ENCODE measurements around the gene MTF2. TPM values are rescaled to one million over a fixed set of nuclear protein-coding genes. Genes with fewer than 3 reads are reported as not detected.
"Not testable (repeated sequence)": the region's sequence is repeated elsewhere in the genome, so short reads cannot be mapped to it uniquely, and the experiment has no call there.

The MTF2 gene
- total RNA-seq, 1 donor from 2014 or later = 49.4 TPM

DNA sequence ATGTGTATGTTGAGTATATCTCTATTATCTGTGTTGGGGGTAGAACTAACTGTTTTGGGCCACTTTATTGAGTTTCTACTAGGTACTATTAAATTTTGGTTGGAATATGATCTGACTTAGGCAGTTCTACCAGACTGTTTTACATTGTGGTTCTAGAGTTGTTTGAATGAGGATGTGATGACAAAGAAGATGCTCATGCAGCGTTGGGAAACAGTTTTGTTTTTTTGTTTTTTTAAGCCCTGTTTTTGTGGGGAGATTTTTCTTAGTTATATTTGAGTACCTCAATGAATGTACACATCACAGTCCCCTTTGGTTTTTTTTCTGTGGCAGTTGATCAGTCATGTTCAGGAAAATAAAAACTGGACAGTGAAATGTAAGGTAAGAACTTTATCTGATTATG lies 61.0 kb downstream of the MTF2 start:
- no peak for DNase-seq (ENCODE audit: low spot score)

DNA sequence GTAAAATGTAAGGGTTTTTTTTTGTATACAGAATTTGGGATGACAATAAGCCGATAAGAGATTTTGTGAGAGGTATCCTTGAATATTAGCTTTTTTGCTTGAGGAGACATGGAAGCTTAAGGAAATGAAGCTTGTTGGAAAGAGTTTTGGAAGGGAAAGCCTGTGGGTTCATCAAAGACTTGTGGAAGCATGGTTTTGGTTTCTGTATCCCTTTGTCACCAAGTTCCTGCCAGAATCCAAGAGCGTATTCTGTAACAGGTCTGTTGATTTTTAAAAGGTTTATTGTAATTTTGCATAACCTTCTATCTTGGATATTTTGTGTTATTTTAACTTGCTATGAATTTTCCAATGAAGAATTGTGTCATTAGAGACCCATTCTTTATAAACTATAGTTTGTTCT lies 63.1 kb downstream of the MTF2 start:
- no peak for DNase-seq (ENCODE audit: low spot score)

DNA sequence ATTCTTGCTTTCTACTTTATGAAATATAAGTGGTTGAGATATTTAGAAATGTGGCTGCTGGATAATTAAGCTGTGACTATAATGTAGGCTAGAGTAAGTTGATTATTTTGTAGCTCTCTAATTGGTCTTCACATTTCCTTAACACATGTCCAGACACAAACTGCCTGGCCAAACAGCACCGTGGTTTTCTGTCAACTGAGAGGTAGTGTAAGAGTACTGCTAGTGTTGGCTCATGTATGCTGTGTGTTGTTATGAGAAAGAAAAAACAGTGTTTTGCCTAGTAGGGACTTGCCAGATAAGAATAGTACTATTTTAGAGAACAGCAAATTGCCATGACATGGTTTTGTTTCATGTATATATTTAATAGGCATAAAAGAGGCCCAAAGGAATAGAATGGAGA lies 64.1 kb downstream of the MTF2 start:
- DNase-seq (ENCODE audit: low spot score) = no peak

DNA sequence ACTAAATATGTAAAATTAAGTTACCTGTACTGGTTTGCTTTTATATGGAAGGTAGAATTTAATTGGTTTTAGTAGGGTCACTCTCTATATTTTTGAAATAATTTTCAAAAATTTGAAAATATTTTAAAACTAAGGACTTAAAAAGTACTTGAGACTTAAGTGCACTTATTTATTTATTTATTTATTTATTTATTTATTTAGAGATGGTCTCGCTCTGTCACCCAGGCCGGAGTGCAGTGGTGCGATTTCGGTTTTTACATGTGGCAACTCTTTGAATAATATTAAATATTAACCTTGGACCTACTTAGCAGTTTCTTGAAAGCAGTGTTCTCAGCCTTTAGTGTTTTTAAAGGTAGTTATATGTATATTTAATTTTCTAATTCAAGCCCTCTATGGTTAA lies 64.7 kb downstream of the MTF2 start:
- DNase-seq (ENCODE audit: low spot score) = no peak

DNA sequence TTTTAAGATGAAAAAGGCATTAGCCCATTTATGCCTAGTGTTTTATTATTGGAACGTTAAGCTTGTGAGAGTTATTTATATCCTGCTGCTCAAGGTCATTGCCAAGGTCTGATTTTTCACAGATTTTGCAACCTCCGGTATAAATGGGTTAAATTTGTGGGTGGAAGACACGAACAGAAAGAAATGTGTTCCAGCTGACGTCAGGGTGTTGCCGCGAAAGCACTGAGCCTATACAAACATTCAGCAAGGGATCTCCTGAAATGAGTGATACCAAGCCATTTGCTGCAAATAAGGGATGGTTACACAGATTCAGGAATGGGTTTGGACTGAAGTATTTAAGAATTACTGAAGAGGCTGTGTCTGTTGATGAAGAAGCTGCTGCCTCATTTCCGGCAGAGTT lies 68.9 kb downstream of the MTF2 start:
- no peak for DNase-seq (ENCODE audit: low spot score)

DNA sequence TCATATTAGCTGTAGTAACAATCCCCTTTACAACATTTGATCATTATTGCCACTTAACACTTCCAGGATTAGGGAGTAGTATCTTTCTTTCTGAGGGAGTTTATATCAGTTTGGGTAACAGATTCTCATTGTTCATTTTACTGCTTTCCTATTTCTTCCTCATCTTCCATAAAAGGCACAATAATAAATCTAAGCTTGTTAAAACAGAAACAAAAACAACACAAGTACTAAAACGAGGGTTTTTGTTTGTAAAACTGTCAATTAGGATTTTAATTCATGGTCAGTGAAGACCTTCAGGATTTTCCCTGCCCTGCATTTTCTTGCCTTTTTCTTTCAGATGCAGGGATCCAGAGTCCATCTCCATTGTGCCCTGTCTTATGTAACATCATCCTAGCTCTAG lies 71.6 kb downstream of the MTF2 start:
- DNase-seq (ENCODE audit: low spot score) = no peak

DNA sequence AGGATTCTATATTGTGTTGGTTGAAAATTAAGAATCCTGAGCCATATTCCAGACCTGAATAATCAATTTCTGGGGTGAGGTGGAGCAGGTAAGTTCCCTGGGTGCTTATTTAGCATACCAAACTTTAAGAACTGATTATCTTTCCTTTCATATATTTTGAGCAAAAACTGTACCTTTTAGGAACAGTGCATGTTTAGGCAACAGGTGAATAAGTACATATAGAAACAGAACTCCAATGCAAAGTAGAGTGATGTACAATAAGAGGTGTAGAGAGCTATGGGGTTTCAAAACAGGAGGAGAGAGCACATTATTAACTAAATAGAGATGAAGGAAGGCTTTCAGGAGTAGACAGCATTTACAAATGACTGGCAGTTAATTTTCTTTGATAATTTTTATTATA lies 72.4 kb downstream of the MTF2 start:
- no peak for DNase-seq (ENCODE audit: low spot score)

DNA sequence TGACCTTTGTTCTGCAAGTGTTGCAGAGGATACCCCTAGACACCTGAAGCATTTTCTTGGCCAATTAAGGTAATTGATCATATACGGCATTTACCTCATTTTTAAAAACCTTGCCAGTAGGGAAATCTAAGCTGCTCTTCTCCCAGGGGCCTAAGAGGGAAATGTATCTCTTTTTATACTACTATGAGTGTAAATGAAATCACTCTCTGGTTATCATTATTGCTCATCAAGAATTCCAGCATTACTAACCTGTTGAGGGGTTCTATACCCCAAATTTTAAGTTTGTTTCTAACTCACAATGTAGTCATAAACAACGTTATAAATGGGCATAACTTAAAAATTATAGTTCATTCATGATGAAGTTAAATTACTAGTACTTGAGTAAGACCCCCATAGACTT lies 73.8 kb downstream of the MTF2 start:
- DNase-seq (ENCODE audit: low spot score) = no peak

DNA sequence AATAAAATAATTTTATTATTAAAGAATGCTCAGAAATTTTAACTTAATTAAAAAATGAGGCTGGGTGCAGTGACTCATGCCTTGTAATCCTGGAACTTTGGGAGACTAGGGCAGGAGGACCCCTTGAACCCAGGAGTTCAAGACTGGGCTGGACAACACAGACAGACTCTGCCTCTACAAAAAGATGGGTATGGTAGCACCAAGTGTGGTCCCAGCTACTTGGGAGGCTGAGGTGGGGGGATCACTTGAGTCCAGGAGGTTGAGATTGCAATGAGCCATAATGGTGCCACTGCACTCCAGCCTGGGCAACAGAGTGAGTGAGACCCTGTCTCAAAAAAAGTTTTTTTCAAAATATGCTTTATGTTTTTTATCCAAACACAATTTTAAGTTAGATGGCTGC lies 75.8 kb downstream of the MTF2 start:
- DNase-seq (ENCODE audit: low spot score) = no peak

DNA sequence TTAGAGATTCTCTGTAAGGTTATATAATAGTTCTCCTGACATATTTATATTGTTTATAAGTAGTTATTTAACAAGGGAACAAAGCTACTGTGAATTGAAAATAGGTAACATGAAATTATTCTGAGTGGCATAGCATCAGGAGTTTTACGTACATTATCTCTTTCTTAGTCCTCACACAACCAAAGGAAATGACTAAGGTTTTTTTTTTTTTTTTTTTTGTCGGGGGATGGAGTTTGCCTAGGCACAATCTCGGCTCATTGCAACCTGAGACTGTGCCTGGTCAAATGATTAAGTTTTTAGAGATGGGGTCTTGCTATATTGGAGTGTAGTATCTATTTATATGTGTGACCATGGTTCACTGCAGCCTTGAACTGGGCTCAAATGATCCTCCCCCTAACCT lies 76.3 kb downstream of the MTF2 start:
- DNase-seq (ENCODE audit: low spot score) = no peak

DNA sequence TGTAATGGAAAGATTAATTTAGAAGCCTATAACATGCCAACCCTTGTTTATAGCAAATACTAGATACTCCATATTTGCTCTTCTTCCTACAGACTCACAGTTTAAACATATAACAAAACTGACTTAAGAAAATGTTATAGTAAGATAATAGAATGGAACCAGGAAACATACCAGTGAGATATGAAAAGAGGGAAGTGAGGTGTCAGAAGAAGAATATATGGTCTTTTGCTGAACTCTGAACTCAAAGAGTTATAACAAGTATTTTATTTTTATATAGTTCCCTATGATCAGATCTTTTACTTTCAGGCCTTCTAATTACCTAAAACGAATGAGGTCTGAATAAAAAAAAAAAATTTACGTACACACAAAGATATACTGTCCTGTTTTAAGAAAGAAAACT lies 80.3 kb downstream of the MTF2 start:
- DNase-seq (ENCODE audit: low spot score) = no peak

DNA sequence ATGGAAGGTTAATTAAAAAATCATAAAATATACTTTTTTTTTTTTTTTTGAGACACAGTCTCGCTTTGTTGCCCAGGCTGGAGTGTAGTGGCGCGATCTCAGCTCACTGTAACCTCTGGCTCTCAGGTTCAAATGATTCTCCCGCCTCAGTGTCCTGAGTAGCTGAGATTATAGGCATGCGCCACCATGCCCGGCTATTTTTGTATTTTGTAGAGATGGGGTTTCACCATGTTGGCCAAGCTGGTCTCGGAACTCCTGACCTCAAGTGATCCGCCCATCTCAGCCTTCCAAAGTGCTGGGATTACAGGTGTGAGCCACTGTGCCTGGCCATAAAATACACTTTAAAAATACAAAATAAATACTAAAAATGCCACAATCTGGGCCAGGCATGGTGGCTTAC lies 84.2 kb downstream of the MTF2 start:
- not testable (repeated sequence) for DNase-seq (ENCODE audit: low spot score)

DNA sequence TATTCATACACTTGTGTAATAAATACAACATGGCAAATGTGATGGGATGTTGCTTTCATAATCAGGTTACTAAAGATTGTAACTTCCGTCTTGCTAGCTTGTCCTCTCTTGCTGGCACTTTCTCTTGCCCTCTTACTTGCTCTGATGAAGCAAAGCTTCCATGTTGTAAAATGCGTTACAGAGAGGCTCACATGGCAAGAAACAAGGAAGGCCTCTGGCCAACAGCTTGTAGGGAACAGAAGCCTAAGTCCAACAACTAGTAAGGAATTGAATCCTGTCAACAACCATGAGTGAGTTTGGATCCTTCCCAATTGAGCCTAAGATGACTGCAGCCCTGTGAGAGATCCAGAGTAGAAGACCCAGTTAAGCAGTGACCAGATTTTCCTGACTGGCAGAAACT lies 85.7 kb downstream of the MTF2 start:
- no peak for DNase-seq (ENCODE audit: low spot score)

DNA sequence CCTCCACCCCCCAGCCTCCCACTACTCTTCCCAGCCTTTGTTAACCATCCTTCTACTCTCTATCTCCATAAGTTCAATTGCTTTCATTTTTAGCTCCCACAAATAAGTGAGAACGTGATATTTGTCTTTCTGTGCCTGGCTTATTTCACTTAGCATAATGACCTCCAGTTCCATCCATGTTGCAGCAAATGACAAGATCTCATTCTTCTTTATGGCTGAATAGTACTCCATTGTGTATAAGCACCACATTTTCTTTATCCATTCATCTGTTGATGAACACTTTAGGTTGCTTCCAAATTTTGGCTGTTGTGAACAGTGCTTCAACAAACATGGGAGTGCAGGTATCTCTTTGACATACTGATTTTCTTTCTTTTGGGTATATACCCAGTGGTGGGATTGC lies 86.8 kb downstream of the MTF2 start:
- DNase-seq (ENCODE audit: low spot score) = not testable (repeated sequence)

DNA sequence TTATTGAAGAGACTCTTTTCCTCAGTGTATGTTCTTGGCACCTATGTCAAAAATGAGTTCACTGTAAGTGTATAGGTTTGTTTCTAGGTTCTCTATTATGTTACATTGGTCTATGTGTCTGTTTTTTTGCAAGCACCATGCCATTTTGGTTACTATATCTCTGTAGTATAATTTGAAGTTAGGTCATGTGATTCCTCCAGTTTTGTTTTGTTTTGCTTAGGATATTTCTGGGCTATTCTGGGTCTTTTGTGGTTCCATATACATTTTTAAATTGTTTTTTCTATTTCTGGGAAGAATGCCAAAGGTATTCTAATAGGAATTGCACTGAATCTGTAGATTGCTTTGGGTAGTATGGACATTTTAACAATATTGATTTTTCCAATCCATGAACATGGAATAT lies 87.9 kb downstream of the MTF2 start:
- DNase-seq (ENCODE audit: low spot score) = no peak

DNA sequence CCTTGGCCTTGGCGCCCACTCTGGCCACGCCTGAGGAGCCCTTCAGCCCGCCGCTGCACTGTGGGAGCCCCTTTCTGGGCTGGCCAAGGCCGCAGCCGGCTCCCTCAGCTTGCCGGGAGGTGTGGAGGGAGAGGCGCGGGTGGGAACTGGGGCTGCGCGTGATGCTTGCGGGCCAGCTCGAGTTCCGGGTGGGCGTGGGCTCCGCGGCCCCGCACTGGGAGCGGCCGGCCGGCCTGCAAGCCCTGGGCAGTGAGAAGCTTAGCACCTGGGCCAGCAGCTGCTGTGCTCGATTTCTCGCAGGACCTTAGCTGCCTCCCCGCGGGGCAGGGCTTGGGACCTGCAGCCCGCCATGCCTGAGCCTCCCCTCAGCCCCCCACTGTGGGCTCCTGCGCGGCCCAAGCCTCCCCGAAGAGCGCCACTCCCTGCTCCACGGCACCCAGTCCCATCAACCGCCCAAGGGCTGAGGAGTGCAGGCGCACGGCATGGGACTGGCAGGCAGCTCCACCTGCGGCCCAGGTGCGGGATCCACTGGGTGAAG lies 91.1 kb downstream of the MTF2 start:
- DNase-seq (ENCODE audit: low spot score) = not testable (repeated sequence)

DNA sequence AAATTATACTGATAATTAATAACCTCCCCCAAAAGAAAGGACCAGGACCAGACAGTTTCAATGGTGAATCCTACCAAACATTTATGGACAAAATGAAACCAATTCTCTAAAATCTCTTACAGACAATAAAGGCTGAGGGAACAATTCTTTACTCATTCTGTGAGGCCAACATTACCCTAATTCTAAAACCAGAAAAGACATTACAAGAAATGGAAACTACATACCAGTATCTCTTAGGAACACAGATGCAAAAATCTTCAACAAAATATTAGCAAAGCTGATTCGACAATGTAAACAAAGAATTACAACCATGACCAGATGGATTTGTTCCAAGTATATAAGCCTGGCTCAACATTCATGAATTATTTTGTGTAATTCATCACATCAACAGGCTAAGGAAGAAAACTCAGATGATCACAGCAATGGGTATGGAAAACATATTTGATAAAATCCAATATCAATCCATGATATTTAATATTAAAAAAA lies 92.5 kb downstream of the MTF2 start:
- no peak for DNase-seq (ENCODE audit: low spot score)

DNA sequence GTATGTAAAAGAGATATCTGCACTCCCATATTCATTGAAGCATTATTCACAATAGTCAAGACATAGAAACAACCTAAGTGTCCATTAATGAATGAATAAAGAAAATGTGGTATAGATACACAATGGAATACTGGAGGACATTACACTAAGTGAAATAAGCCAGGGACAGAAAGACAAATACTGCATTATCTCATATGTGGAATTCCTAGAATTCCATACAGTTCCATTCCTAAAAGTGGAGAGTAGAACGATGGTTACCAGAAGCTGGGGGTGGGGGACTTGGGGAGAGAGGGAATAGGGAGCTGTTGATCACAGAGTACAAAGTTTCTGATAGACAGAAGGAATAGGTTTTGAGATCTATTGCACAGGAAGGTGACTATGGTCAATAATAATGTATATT lies 93.7 kb downstream of the MTF2 start:
- DNase-seq (ENCODE audit: low spot score) = no peak

DNA sequence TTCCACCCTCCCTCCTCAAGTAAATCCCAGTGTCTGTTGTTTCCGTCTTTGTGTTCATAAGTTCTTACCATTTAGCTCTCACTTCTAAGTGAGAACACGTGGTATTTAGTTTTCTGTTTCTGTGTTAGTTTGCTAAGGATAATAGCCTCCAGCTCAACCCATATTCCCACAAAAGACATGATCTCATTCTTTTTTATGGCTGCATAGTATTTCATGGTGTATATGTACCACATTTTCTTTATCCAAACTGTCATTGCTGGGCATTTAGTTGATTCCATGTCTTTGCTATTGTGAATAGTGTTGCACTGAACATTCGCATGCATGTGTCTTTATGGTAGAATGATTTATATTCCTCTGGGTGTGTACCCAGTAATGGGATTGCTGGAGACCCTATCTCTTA lies 95.6 kb downstream of the MTF2 start:
- DNase-seq (ENCODE audit: low spot score) = not testable (repeated sequence)

DNA sequence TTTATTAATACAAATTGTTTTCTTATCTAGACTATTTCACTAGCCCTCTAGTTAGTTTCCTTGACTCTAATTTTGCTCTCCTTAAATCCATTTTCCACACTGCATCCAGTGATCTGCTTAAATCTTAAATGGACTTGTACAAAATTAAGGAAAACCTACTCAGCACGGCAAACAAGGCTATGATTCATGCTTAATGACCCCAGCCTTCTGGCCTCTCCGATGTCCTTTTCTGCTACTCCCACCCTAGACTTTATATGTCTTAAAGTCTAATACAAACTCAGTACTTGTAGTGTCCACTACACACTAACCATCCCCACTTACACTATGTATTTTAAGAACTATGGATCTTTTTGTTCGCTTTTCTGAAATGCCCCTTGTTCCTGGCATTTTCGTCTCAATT lies 98.9 kb downstream of the MTF2 start:
- DNase-seq (ENCODE audit: low spot score) = peak; percentile 8

DNA sequence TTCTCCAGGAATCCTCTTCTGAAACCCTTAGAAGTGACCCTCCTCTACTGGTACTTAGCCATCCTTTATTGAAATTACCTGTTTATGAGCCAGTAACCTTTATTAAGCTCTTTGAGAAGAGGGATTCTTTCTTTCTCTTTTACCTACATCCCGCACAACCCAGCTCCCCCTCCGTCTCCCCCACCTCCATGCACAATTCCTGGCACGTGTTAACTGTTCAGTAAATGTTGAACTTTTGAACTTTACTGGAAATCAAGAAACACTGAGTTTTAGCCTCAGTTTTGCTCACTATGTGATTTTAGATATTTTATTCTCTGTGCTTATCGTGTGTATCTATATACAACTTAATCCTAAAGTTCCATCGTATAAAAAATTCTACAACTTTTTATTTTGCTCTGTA lies 99.3 kb downstream of the MTF2 start:
- DNase-seq (ENCODE audit: low spot score) = no peak

DNA sequence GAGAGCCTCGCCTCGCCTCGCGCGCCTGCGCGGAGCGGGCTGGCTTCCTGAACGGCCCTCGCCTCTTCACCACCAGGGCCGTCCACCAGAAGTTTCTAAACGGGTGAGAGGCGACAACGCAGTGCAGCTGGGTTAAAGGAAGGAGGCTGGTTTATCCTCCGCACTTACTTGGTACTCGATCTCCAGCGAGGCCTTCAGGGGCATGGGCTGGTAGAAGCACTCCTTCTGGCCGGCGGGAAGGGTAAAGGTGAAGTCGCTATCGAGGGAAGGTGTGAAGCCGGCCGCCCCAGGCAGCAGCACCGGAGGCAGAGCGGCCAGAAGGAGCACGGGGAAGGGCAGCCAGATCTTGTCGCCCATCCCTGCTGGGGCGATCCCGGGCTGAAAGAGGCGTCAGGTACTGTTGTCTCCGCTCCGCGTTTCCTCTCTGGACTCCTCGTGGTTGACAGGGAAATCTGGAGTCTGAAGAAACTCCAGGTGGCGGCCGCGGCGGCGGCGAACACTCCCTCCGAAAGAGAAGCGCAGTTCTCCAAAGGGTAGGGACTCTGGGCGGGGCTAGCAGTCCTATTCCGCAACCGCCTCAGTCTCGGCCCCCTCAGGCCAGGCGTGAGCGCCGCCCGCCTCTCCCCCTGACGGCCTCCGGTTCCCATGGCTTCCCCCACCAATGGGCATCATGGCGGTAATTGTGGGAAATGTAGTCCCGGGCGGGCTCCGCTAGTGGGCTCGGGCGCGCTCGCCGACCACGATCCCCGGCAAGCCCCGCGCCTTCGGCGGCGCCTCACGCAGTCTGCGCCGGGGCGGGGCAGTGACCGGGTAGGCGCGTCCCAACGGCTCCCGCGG lies 101.0 kb downstream of the MTF2 start, which contains the start of gene TMED5:
Gene TMED5 (minus strand): TSS at position 528 of the 837 bp plus-strand sequence. CDS start 171 bp downstream, at position 357.
- DNase-seq (ENCODE audit: low spot score) = peak; percentile 99

All from umbilical cord (tissue), 2 donors.